Measurements from ENCODE around the gene ZCCHC14.

- TF ChIP-seq EZH2 (IDR thresholded peaks at IDR 0.05; ENCODE audit: insufficient read depth, poor library complexity, severe bottlenecking) = no peak
- no peak for TF ChIP-seq EZH2phosphoT487 (IDR thresholded peaks at IDR 0.05; ENCODE audit: insufficient read depth, low read depth)
Observed at GRCh38 chr16:87474017-87474416, 18.8 kb downstream of the ZCCHC14 start.
